Panc1 (cell line): ENCODE measurements around the gene TMEM30B.

Experiments
- CTCF ChIP-seq: fragments of 450-650 bp; IDR thresholded peaks from 2 replicates; pipeline ENCODE4 v1.5.1; 2017; ENCODE audit warnings: mild to moderate bottlenecking
- POLR2AphosphoS5 ChIP-seq: IDR thresholded peaks from 2 replicates; pipeline ENCODE4 v1.6.1; 2012; ENCODE audit warnings: mild to moderate bottlenecking, low read depth, low read length, moderate library complexity
- REST ChIP-seq, 2 experiments: IDR thresholded peaks; 2 replicates each; pipeline ENCODE4 v1.6.1; 2011 to 2012; ENCODE audit warnings: low read depth in 2 of 2, control low read depth in 1 of 2, low read length in 1 of 2, mild to moderate bottlenecking in 1 of 2, moderate library complexity in 1 of 2; ENCODE audit not compliant: insufficient read depth in 1 of 2
- SIN3A ChIP-seq: IDR thresholded peaks from 2 replicates; pipeline ENCODE4 v1.6.1; 2012; ENCODE audit warnings: low read depth, mild to moderate bottlenecking, low read length, moderate library complexity, borderline replicate concordance; ENCODE audit not compliant: insufficient read depth
- TCF7L2 ChIP-seq: IDR thresholded peaks from 2 replicates; pipeline ENCODE4 v1.6.1; 2011; ENCODE audit warnings: mild to moderate bottlenecking, low read depth, low read length, inconsistent platforms

GRCh38 chr14:61256826-61257468 is 24.2 kb downstream of the TMEM30B start:
- no peak for TF ChIP-seq CTCF
- TF ChIP-seq TCF7L2, result no peak
- no peak for TF ChIP-seq POLR2AphosphoS5
- TF ChIP-seq REST (IDR thresholded peaks at IDR 0.05; ENCODE audit: insufficient read depth in 1 of 2, low read depth in 2 of 2, low read length in 1 of 2), result no peak
- no peak for TF ChIP-seq SIN3A
